ENCODE measurements around the gene PTGR3.

Gene PTGR3

DNA sequence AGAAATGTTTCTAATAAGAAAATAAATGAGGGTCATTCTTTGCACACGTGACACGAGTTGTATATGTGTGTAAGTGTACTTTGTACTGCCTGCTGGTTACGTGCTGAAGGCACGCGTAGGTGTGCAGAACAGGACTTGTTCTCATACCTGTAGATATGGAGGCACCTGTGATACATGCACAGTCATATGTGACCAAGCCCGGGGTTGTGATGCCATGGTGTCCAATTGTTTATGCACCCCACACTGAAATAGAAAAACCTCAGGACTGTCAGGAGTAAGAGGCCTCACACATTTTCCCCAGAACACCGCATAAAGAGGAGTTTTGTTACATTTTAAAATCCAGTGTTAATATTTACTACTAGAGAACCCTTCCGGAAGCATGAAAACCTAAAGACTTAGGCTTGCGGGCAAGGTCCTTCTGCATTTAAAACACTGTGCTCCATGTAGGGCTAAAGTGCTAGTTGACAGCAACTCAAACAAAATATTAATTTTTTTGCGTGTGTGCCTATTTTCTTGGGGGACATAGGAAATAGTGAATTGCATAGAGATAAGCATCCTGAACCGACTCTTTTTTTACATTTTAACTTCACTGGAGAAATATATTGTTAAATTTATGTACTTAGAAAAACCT, 10.9 kb upstream of the PTGR3 start:
- no peak for DNase-seq (ENCODE audit: extremely low read depth, low read depth)
- TF ChIP-seq, protein P1, sequence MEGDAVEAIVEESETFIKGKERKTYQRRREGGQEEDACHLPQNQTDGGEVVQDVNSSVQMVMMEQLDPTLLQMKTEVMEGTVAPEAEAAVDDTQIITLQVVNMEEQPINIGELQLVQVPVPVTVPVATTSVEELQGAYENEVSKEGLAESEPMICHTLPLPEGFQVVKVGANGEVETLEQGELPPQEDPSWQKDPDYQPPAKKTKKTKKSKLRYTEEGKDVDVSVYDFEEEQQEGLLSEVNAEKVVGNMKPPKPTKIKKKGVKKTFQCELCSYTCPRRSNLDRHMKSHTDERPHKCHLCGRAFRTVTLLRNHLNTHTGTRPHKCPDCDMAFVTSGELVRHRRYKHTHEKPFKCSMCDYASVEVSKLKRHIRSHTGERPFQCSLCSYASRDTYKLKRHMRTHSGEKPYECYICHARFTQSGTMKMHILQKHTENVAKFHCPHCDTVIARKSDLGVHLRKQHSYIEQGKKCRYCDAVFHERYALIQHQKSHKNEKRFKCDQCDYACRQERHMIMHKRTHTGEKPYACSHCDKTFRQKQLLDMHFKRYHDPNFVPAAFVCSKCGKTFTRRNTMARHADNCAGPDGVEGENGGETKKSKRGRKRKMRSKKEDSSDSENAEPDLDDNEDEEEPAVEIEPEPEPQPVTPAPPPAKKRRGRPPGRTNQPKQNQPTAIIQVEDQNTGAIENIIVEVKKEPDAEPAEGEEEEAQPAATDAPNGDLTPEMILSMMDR (IDR thresholded peaks at IDR 0.05; ENCODE audit: low read depth, low read length) = no peak

DNA sequence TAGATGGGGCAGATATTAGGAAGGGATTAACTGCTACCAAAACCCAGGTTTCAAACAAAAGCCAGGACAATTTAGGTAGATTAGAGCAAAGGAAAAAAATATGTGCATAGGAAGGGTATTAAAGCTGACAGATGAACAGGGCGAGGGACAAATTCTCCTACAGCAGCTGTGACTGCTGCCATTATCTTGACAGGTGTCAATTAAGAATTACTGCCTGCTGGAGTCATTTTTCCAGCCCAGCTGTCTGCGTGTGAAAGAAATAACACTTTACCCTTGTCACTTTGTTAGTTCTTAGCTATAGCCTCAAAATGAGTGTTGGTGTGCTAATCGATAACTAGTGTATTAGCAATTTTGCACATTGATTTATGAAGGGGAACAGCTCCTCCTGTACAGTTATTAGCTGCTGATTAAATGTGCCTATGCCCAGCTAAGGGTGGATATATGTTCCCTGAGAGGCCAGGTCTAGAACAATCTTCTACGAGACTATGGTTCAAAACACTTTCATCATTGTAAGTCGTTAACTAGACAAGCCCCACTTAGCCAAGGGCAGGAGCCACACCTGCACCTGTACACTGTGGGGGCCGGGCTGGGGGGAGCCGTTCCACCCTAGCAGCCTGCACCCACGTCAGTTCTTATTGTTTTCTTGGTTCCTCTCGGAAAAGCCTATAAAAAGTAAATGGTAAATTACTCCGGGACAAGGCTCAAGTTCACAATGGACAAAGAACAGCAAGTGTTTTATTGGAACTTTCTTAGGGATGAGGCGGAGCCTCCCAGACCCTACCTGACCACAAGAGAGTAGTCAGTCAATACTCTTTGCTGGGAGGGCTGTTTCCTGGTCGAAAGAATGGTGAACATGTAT, 9.4 kb upstream of the PTGR3 start:
- TF ChIP-seq, protein P1 (IDR thresholded peaks at IDR 0.05; ENCODE audit: low read depth, low read length) = no peak
- no peak for DNase-seq (ENCODE audit: extremely low read depth, low read depth)

DNA sequence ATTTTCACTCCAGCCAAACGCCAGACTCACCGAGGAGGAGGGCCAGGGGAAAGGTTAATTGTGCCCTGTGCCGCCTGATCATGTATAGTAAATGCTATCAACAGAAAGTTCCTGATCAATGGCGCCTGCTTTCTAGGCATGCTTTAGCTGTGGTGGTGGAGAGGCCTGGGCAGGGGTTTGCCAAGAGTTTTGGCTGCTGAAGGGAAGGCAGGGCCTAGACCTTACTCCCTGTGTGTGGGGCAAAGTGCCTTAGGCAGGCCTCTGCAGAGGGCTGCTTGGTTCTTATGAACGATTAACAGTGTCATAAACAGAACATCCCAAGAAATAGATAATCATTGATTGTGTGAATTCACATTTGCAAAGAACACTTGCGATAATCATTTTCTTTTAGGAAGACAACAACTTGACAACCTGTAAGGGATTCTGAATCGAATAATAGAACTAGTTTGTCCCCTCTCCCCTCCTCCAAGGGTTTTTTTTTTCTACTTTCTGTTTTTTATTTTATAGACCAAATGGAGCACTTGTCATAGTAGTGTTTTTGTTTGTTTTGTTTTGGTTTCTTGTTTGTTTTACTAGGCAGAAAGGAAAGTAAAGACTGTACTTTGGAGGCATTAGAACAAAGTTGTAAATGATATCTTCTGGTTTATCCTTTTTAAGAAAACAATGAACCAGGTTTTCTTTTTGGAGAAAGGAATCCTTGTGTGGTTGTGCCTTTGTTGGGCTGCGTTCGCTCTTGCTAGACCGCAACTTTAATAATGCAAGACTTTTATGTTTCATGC, 8.2 kb upstream of the PTGR3 start:
- DNase-seq (ENCODE audit: extremely low read depth, low read depth) = no peak
- TF ChIP-seq, protein P1 (IDR thresholded peaks at IDR 0.05; ENCODE audit: low read depth, low read length) = no peak

GRCh38 chr18:75216212-75216910, 7.4 kb upstream of the PTGR3 start:
- DNase-seq (ENCODE audit: extremely low read depth, low read depth) = no peak
- TF ChIP-seq, protein P1 (IDR thresholded peaks at IDR 0.05; ENCODE audit: low read depth, low read length) = no peak

GRCh38 chr18:75215663-75216062, 6.7 kb upstream of the PTGR3 start:
- TF ChIP-seq, protein P1 (IDR thresholded peaks at IDR 0.05; ENCODE audit: low read depth, low read length) = no peak
- no peak for DNase-seq (ENCODE audit: extremely low read depth, low read depth)

DNA sequence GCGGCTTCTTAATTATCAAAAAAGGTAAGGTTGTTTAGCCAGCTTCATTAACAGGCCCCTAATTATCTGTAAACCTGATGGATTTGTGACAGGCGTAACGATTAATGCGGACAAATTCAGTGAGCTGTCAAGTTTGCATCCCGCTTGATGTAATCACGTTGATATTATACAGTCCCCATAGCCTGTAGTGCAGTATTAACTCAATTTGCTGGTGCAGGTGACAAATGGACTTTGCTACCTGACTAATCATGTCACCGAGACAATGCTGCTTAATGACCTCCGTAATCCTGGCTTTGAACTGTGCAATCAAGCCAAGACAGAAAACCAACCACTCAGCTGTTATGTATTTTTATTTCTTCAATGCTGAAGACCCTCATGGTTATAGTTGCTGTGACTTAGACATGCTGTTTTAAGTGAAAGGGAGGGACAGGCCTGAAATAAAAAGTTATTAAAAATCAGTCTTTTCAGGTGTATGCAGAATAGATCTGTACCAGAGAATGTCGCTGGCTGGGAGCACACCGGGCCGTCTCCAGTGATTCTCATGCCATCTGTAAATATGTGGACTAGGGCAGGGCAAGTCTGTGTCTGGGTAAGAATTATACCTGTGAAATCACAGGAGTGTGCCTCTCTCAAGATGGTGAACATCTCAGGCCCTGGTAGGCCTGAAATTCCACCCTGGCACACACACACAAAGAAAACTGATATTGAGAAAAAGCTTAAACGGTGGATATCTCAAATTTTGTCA, 6.0 kb upstream of the PTGR3 start:
- TF ChIP-seq, protein P1 (IDR thresholded peaks at IDR 0.05; ENCODE audit: low read depth, low read length) = no peak
- DNase-seq (ENCODE audit: extremely low read depth, low read depth) = no peak

Data from AG09319 (cell line).